GM19023 (cell line): ENCODE measurements around the gene GCNT2.
"Not testable (repeated sequence)": the region's sequence is repeated elsewhere in the genome, so short reads cannot be mapped to it uniquely, and the experiment has no call there.

Source experiments
- ATAC-seq: cut with Tn5 transposase; IDR thresholded peaks from one replicate; pipeline ENCODE4 v1.9.1; 2021; ENCODE audit warnings: mild to moderate bottlenecking, moderate library complexity; ENCODE audit not compliant: unreplicated experiment

GCNT2 gene

GRCh38 chr6:10577112-10577511, 56.0 kb downstream of the GCNT2 start:
- no peak for ATAC-seq

DNA sequence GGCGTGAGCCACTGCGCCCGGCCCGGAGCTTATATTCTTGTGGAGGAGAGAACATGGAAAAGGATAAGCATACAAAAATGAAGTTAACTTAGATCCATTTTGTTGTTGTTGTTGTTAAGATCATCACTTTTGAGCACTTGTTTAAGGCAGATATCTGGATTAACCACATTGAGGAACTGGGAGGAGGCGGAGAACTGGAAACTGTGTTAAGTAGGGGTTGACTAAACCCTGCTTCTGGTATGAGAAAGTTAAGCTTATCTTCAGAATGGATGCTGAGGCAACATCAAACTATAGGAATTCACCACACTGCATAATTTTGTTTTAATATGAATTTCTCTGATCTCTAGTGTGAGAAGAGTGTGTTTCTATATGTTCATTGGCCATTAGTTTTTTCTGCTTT, 57.6 kb downstream of the GCNT2 start:
- no peak for ATAC-seq

DNA sequence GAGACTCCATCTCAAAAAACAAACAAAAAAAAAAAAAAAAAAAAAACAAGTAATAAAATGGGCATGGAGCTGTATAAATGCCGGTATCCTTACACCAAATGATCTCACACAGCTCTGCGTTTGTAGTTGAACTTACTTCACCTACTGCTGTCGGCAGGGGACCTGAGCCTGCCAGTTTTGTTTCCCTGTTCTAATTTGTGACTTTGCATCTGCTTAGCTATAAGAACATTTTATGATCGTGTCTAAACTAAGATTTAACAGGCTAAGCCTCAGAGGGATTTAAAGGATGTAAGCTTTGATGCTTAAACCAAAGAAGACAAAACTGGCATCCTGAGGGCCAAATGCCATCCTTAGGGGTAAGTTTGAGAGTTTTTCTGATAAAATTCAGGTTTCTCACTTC, 58.7 kb downstream of the GCNT2 start:
- no peak for ATAC-seq

GRCh38 chr6:10580570-10580969, 59.4 kb downstream of the GCNT2 start:
- ATAC-seq = no peak

- ATAC-seq = not testable (repeated sequence)
Measured at GRCh38 chr6:10581402-10581801, 60.3 kb downstream of the GCNT2 start.

GRCh38 chr6:10582774-10583508, 61.8 kb downstream of the GCNT2 start:
- ATAC-seq = no peak

GRCh38 chr6:10583509-10583901, 62.4 kb downstream of the GCNT2 start:
- ATAC-seq = no peak

GRCh38 chr6:10584607-10585006, 63.5 kb downstream of the GCNT2 start:
- no peak for ATAC-seq

DNA sequence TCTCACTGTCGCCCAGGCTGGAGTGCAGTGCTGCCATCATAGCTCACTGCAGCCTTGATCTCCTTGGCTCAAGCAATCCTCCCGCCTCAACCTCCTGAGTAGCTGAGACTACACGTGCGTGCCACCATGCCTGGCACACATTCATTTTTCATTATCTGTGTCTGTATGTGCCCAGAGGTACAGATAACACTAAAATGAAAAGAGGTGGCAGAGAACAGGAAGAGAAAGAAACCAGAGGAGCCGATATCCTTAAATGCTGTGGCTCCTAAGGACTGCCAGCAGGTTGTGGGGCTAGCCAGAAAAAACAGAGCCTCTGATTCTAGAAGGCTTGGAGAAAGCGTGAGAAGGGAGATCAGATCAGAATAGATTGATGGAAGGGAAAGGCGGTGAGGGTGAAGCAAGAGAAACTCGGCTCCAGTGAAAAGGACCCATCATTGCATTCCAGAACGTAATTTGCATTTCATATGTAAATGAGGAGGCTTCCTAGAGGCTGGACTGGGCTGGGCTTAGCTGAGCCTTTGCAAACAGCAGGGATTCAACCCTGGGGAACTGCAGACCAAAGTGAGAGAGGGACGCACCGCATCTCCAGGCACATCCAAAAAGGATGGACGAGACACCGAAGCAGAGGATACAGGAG, 64.2 kb downstream of the GCNT2 start:
- ATAC-seq = no peak

GRCh38 chr6:10586302-10586701, 65.2 kb downstream of the GCNT2 start:
- no peak for ATAC-seq

DNA sequence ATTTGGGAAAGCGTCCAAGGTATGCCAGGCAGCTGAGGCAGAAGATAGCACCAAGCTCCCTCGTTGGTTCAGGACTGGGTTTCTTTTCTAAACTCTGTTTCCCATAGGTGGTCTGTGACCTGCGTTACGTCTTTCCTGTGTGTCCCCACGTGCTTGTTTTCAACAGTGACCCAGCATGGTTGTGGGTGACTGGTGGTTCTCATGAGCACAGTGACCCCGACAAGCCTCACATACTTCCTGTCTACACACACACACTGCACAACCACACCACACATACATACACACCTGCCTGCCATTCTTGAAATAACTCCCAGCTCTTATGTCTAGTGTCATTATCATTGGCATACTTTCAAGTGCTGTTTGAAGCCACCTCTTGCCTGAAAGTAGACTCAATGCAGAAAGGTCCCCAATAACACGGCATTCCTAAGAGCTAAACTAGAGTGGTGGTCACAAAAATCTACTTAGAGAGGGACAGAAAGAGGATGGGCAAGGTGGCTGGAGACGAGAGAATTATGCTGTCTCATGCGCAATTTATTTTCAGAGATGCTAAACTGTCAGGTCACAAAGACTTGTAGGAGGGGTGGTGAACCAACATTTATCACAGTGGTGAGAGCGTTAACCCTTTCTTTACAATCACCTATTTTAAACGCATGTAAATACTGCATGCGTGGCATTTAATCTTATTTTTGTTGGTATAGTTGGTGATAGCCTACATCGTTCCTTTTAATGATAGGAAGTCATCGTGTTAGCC, 66.7 kb downstream of the GCNT2 start:
- no peak for ATAC-seq

- no peak for ATAC-seq
Measured at GRCh38 chr6:10588562-10589428, 67.6 kb downstream of the GCNT2 start.

GRCh38 chr6:10589429-10589727, 68.2 kb downstream of the GCNT2 start:
- no peak for ATAC-seq

GRCh38 chr6:10589983-10590382, 68.8 kb downstream of the GCNT2 start:
- no peak for ATAC-seq

GRCh38 chr6:10591422-10592160, 70.4 kb downstream of the GCNT2 start:
- ATAC-seq = no peak

GRCh38 chr6:10595731-10596664, 74.8 kb downstream of the GCNT2 start:
- ATAC-seq = peak; percentile 50

DNA sequence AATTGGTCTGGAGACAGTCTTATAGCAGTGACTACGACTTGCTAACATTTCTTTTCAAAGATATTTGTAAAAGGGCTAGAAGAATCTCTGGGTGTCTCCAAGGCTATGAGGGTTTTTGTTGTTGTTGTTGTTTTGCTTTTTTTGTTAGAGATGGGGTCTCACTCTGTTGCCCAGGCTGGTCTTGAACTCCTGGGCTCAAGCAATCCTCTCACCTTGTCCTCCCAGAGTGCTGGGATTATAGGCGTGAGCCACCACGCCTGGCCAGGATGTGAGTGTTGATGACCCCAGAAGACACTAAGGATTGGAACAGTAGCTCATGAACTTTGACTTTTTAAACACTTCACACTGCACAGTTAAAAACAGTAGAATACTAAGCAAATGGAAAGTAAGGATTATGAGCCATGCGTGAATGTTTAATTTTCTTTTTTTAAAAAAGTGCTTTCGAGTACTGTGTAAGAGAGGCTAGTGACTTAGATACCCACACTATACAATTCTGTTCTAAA, 76.4 kb downstream of the GCNT2 start:
- no peak for ATAC-seq

- ATAC-seq = no peak
Measured at GRCh38 chr6:10598084-10598960, 77.2 kb downstream of the GCNT2 start.
